Measurements from ENCODE around the gene MYZAP.

MYZAP gene

GRCh38 chr15:57698243-57698642, 106.5 kb downstream of the MYZAP start:
- TF ChIP-seq SIN3A (IDR thresholded peaks at IDR 0.05; ENCODE audit: borderline replicate concordance, insufficient read depth, low read length) (no peak), POLR2AphosphoS5 (IDR thresholded peaks at IDR 0.05; ENCODE audit: low read depth, low read length) (no peak), FOXP2 (optimal IDR thresholded peaks at IDR 0.05; ENCODE audit: borderline replicate concordance, extremely low read depth, extremely low read length, insufficient read depth) (no peak), REST (IDR thresholded peaks at IDR 0.05; ENCODE audit: insufficient read depth in 1 of 2, low read depth in 2 of 2, low read length in 2 of 2) (no peak), TAF1 (IDR thresholded peaks at IDR 0.05; ENCODE audit: borderline replicate concordance, insufficient read depth, low read length) (no peak)

GRCh38 chr15:57698991-57699390, 107.3 kb downstream of the MYZAP start:
- TF ChIP-seq FOXP2 (optimal IDR thresholded peaks at IDR 0.05; ENCODE audit: borderline replicate concordance, extremely low read depth, extremely low read length, insufficient read depth) (no peak), SIN3A (IDR thresholded peaks at IDR 0.05; ENCODE audit: borderline replicate concordance, insufficient read depth, low read length) (no peak), TAF1 (IDR thresholded peaks at IDR 0.05; ENCODE audit: borderline replicate concordance, insufficient read depth, low read length) (no peak), POLR2AphosphoS5 (IDR thresholded peaks at IDR 0.05; ENCODE audit: low read depth, low read length) (no peak), REST (IDR thresholded peaks at IDR 0.05; ENCODE audit: insufficient read depth in 1 of 2, low read depth in 2 of 2, low read length in 2 of 2) (no peak)

- no peak for TF ChIP-seq SIN3A (IDR thresholded peaks at IDR 0.05; ENCODE audit: borderline replicate concordance, insufficient read depth, low read length)
- TF ChIP-seq FOXP2 (optimal IDR thresholded peaks at IDR 0.05; ENCODE audit: borderline replicate concordance, extremely low read depth, extremely low read length, insufficient read depth), result no peak
- no peak for TF ChIP-seq TAF1 (IDR thresholded peaks at IDR 0.05; ENCODE audit: borderline replicate concordance, insufficient read depth, low read length)
- no peak for TF ChIP-seq POLR2AphosphoS5 (IDR thresholded peaks at IDR 0.05; ENCODE audit: low read depth, low read length)
These were observed 111.7 kb downstream of the MYZAP start for GRCh38 chr15:57703387-57703786.

GRCh38 chr15:57704441-57704840, 112.7 kb downstream of the MYZAP start:
- TF ChIP-seq POLR2AphosphoS5 (IDR thresholded peaks at IDR 0.05; ENCODE audit: low read depth, low read length) (no peak), SIN3A (IDR thresholded peaks at IDR 0.05; ENCODE audit: borderline replicate concordance, insufficient read depth, low read length) (no peak), FOXP2 (optimal IDR thresholded peaks at IDR 0.05; ENCODE audit: borderline replicate concordance, extremely low read depth, extremely low read length, insufficient read depth) (no peak), TAF1 (IDR thresholded peaks at IDR 0.05; ENCODE audit: borderline replicate concordance, insufficient read depth, low read length) (no peak), REST (IDR thresholded peaks at IDR 0.05; ENCODE audit: insufficient read depth in 1 of 2, low read depth in 2 of 2, low read length in 2 of 2) (no peak)

- TF ChIP-seq REST (IDR thresholded peaks at IDR 0.05; ENCODE audit: insufficient read depth in 1 of 2, low read depth in 2 of 2, low read length in 2 of 2) (no peak), POLR2AphosphoS5 (IDR thresholded peaks at IDR 0.05; ENCODE audit: low read depth, low read length) (no peak), TAF1 (IDR thresholded peaks at IDR 0.05; ENCODE audit: borderline replicate concordance, insufficient read depth, low read length) (no peak), SIN3A (IDR thresholded peaks at IDR 0.05; ENCODE audit: borderline replicate concordance, insufficient read depth, low read length) (no peak), FOXP2 (optimal IDR thresholded peaks at IDR 0.05; ENCODE audit: borderline replicate concordance, extremely low read depth, extremely low read length, insufficient read depth) (no peak)
These were observed 114.2 kb downstream of the MYZAP start for GRCh38 chr15:57705746-57706404.
